ENCODE data around the gene PCGF1.
"Not testable (repeated sequence)": the region's sequence is repeated elsewhere in the genome, so short reads cannot be mapped to it uniquely, and the experiment has no call there.

Gene PCGF1

DNA sequence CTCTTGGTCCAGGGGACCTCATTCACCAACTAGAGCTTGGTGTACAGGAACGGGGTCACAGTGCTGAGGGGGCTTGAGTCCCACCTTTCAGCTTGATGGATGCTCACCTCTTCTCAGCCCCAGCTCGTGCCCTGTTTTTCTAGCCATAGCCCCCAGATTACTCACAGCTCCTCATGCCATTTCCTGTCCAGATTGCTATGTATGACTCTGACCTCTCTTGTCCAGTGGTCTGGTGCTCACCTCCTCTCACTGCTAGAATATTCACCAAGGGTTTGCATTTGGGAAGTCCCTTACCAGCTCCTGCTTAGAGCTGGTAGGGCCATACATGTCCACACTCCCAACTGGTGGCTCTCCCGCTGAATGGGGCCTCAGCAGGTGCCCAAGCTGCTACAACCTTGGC lies 13.9 kb downstream of the PCGF1 start:
- TF ChIP-seq, protein P1, sequence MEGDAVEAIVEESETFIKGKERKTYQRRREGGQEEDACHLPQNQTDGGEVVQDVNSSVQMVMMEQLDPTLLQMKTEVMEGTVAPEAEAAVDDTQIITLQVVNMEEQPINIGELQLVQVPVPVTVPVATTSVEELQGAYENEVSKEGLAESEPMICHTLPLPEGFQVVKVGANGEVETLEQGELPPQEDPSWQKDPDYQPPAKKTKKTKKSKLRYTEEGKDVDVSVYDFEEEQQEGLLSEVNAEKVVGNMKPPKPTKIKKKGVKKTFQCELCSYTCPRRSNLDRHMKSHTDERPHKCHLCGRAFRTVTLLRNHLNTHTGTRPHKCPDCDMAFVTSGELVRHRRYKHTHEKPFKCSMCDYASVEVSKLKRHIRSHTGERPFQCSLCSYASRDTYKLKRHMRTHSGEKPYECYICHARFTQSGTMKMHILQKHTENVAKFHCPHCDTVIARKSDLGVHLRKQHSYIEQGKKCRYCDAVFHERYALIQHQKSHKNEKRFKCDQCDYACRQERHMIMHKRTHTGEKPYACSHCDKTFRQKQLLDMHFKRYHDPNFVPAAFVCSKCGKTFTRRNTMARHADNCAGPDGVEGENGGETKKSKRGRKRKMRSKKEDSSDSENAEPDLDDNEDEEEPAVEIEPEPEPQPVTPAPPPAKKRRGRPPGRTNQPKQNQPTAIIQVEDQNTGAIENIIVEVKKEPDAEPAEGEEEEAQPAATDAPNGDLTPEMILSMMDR (IDR thresholded peaks at IDR 0.05; ENCODE audit: insufficient read depth, low read length, missing control alignments) = no peak
- ChIA-PET CTCF (interaction anchor here (0.7 to 15.3 kb wide), 4 partner anchors 8 to 90 kb away, joined by 3 to 401 read pairs (median 12); partner anchors contain the start of genes CCDC142 and TTC31), POLR2A (interaction anchor here (0.9 to 1.1 kb wide), 2 partner anchors 13 to 21 kb away, joined by 3 read pairs; partner anchors contain the start of genes MRPL53 and PCGF1)
- DNase-seq (ENCODE audit: low read depth, low spot score) = no peak
- no peak overlapping the region for H3K4me3 ChIP-seq (ENCODE audit: low read depth, low read length)

- DNase-seq (ENCODE audit: low read depth, low spot score) = no peak
- POLR2A ChIA-PET = no interaction called here
- TF ChIP-seq, protein P1 (IDR thresholded peaks at IDR 0.05; ENCODE audit: insufficient read depth, low read length, missing control alignments) = no peak
- H3K4me3 ChIP-seq (ENCODE audit: low read depth, low read length) = no peak overlapping the region
- CTCF ChIA-PET = interaction anchor here (2.7 to 15.3 kb wide), 2 partner anchors 8 to 92 kb away, joined by 22 to 401 read pairs; partner anchors contain the start of genes CCDC142 and TTC31
These were observed 15.6 kb downstream of the PCGF1 start for GRCh38 chr2:74491648-74492544.

- ChIA-PET POLR2A (interaction anchor here (1.1 kb wide), 1 partner anchor 9 kb away, joined by 3 read pairs; no protein-coding TSS in a partner anchor), CTCF (interaction anchor here (0.8 to 15.3 kb wide), 5 partner anchors 9 to 98 kb away, joined by 3 to 401 read pairs (median 3); no protein-coding TSS in a partner anchor)
- TF ChIP-seq, protein P1 (IDR thresholded peaks at IDR 0.05; ENCODE audit: insufficient read depth, low read length, missing control alignments) = no peak
- no peak overlapping the region for H3K4me3 ChIP-seq (ENCODE audit: low read depth, low read length)
- DNase-seq (ENCODE audit: low read depth, low spot score) = no peak
These were observed 17.6 kb downstream of the PCGF1 start for GRCh38 chr2:74489906-74490305.

DNA sequence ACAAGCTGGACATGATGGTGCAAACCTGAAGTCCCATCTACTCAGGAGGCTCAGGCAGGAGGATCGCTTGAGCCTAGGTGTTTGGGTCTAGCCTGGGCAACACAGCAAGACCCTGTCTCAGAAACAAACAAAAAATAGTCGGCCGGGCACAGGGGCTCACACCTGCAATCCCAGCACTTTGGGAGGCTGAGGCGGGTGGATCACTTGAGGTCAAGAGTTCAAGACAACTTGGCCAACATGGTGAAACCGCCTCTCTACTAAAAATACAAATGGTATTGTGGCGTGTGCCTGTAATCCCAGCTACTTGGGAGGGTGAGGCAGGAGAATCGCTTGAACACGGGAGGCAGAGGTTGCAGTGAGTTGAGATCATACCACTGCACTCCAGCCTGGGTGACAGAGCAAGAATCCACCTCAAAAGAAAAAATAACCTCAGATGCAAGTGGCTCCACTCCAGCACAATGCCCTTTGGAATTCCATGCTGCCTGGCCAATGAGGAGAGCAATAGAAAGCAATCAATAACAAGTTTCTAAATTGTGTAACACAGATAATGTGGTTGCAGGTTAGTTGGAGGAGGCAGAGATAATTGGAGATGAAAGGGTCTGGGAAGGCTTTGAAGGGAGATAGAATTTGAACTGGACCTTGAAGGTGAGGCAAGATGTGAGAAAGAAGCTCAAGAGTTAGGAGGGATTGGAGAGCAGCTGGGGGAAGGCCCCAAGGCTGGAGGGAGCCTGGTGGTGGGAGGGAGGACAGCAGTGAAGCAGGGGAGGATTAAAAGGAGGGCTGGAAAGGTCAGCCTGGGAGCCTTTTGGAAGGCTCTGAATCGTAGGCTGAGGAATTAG lies 18.6 kb downstream of the PCGF1 start:
- no peak overlapping the region for H3K4me3 ChIP-seq (ENCODE audit: low read depth, low read length)
- ChIA-PET POLR2A (interaction anchor here (0.7 to 1.1 kb wide), 3 partner anchors 8 to 88 kb away, joined by 3 read pairs; no protein-coding TSS in a partner anchor), CTCF (interaction anchor here (0.6 to 15.3 kb wide), 7 partner anchors 10 to 97 kb away, joined by 3 to 401 read pairs (median 4); partner anchors contain the start of gene PCGF1)
- TF ChIP-seq, protein P1 (IDR thresholded peaks at IDR 0.05; ENCODE audit: insufficient read depth, low read length, missing control alignments) = no peak
- no peak for DNase-seq (ENCODE audit: low read depth, low spot score)

- ChIA-PET POLR2A (no interaction called here), CTCF (interaction anchor here (0.9 to 15.3 kb wide), 2 partner anchors 98 to 235 kb away, joined by 3 to 401 read pairs; no protein-coding TSS in a partner anchor)
- TF ChIP-seq, protein P1 (IDR thresholded peaks at IDR 0.05; ENCODE audit: insufficient read depth, low read length, missing control alignments) = no peak
- no peak overlapping the region for H3K4me3 ChIP-seq (ENCODE audit: low read depth, low read length)
- DNase-seq (ENCODE audit: low read depth, low spot score) = no peak
These were observed 21.4 kb downstream of the PCGF1 start for GRCh38 chr2:74486141-74486540.

DNA sequence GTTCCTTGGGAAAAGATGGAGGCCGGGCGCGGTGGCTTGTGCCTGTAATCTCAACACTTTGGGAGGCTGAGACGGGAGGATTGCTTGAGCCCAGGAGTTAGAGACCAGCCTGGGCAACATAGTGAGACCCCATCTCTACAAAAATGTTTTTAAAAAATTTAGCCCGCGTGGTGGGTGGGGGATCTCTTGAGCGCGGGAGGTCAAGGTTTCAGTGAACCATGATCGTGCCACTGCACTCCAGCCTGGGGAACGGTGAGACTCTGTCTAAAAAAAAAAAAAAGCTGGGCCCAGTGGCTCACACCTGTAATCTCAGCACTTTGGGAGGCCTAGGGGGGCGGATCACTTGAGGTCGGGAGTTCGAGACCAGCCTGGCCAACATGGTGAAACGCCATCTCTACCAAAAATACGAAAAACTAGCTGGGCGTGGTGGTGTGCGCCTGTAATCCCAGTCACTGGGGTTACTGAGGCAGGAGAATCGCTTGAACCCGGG lies 23.8 kb downstream of the PCGF1 start:
- DNase-seq (ENCODE audit: low read depth, low spot score) = not testable (repeated sequence)
- peak overlapping the region; percentile 99 for H3K4me3 ChIP-seq (ENCODE audit: low read depth, low read length)
- CTCF ChIA-PET = interaction anchor here (0.6 to 15.3 kb wide), 18 partner anchors 9 to 154 kb away, joined by 3 to 401 read pairs (median 10); partner anchors contain the start of genes AUP1, HTRA2, INO80B and LBX2
- POLR2A ChIA-PET = interaction anchor here (1.2 to 3.1 kb wide), 4 partner anchors 17 to 104 kb away, joined by 3 to 10 read pairs (median 6); partner anchors contain the start of genes AUP1 and HTRA2
